ENCODE measurements around the gene ADARB2. TPM values are rescaled to one million over a fixed set of nuclear protein-coding genes. Genes with fewer than 3 reads are reported as not detected.

The ADARB2 gene
- total RNA-seq, 4 donors from 2014 or later = 1.3 to 5.4 (median 1.8) TPM

DNA sequence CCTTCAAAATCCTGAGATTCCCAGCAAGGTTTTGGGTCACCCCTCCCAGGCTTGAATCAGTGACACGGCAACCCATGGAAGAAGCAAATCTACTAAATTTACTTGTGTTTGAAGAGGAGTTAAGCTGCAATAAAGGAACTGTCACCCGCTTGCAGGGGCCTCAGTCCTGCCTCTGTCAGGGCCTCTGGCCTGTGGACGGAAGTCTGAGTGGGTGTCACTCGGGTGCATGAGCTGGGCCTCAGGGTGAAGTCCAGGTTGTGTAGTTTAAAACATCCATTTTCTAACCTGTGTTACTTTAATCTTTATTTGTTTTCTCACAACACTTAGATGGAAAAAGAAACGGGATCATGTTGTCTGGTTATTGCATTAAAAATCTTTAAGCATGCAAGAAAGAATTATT, 234.9 kb downstream of the ADARB2 start:
- TF ChIP-seq POLR2AphosphoS5 (IDR thresholded peaks at IDR 0.05) = no peak
- no peak for TF ChIP-seq EP300 (IDR thresholded peaks at IDR 0.05)
- TF ChIP-seq, protein P1, sequence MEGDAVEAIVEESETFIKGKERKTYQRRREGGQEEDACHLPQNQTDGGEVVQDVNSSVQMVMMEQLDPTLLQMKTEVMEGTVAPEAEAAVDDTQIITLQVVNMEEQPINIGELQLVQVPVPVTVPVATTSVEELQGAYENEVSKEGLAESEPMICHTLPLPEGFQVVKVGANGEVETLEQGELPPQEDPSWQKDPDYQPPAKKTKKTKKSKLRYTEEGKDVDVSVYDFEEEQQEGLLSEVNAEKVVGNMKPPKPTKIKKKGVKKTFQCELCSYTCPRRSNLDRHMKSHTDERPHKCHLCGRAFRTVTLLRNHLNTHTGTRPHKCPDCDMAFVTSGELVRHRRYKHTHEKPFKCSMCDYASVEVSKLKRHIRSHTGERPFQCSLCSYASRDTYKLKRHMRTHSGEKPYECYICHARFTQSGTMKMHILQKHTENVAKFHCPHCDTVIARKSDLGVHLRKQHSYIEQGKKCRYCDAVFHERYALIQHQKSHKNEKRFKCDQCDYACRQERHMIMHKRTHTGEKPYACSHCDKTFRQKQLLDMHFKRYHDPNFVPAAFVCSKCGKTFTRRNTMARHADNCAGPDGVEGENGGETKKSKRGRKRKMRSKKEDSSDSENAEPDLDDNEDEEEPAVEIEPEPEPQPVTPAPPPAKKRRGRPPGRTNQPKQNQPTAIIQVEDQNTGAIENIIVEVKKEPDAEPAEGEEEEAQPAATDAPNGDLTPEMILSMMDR (IDR thresholded peaks at IDR 0.05) = no peak
- TF ChIP-seq POLR2A (IDR thresholded peaks at IDR 0.05) = no peak
- H3K36me3 ChIP-seq = no peaks in the 10 kb centered on the region
- H3K4me1 ChIP-seq = no peaks in the 10 kb centered on the region
- H3K4me3 ChIP-seq = no peak overlapping the region
- H3K27ac ChIP-seq = no peak overlapping the region
- H3K27me3 ChIP-seq = peaks cover 21% of the 10 kb centered on the region
- 68 to 80% methylated on average over 4 of the region's 5 CpGs for WGBS, 2 donors (ENCODE audit: low coverage in 1 of 2)
- H3K9me3 ChIP-seq = no peaks in the 10 kb centered on the region
- ATAC-seq = no peak

DNA sequence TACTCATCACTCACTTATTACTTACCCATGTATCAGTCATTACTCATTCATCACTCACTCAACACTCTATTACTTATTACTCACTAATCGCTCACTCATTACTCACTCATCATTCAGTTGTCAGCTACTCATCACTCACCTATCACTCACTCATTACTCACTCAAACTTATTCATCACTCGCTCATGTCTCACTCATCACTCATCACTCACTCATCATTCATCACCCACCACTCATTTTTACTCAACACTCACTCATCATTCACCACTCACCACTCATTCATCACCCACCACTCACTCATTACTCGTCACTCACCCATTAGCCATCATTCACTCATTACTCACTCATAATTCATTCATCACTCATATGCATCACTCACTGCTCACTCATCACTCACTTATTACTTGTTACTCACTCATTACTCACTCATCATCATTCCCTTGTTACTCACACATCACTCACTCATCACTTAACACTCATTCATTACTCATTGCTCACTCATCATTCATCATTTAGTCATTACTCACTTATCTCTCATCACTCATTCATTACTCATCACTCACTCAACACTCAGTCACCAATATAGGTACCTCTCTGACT, 237.9 kb downstream of the ADARB2 start:
- H3K4me1 ChIP-seq = no peaks in the 10 kb centered on the region
- no peak overlapping the region for H3K27ac ChIP-seq
- TF ChIP-seq, protein P1 (IDR thresholded peaks at IDR 0.05) = no peak
- TF ChIP-seq POLR2AphosphoS5 (IDR thresholded peaks at IDR 0.05) = no peak
- no peak for TF ChIP-seq POLR2A (IDR thresholded peaks at IDR 0.05)
- no peak for TF ChIP-seq EP300 (IDR thresholded peaks at IDR 0.05)
- no peak for ATAC-seq
- no peaks in the 10 kb centered on the region for H3K36me3 ChIP-seq
- no peak overlapping the region for H3K4me3 ChIP-seq
- peaks cover 9% of the 10 kb centered on the region for H3K27me3 ChIP-seq
- 85 to 89% methylated on average over 3 of the region's 3 CpGs for WGBS, 2 donors (ENCODE audit: low coverage in 1 of 2)
- no peaks in the 10 kb centered on the region for H3K9me3 ChIP-seq

GRCh38 chr10:1498746-1499358, 238.5 kb downstream of the ADARB2 start:
- no peak for ATAC-seq
- Histone ChIP-seq H3K4me3 (no peak overlapping the region), H3K9me3 (no peaks in the 10 kb centered on the region), H3K4me1 (no peaks in the 10 kb centered on the region), H3K27ac (no peak overlapping the region), H3K36me3 (no peaks in the 10 kb centered on the region), H3K27me3 (peaks cover 9% of the 10 kb centered on the region)
- 89% methylated on average over 5 of the region's 5 CpGs for WGBS, 2 donors (ENCODE audit: low coverage in 1 of 2)
- TF ChIP-seq, protein P1 (IDR thresholded peaks at IDR 0.05) = no peak
- TF ChIP-seq POLR2A (IDR thresholded peaks at IDR 0.05) (no peak), EP300 (IDR thresholded peaks at IDR 0.05) (no peak), POLR2AphosphoS5 (IDR thresholded peaks at IDR 0.05) (no peak)

DNA sequence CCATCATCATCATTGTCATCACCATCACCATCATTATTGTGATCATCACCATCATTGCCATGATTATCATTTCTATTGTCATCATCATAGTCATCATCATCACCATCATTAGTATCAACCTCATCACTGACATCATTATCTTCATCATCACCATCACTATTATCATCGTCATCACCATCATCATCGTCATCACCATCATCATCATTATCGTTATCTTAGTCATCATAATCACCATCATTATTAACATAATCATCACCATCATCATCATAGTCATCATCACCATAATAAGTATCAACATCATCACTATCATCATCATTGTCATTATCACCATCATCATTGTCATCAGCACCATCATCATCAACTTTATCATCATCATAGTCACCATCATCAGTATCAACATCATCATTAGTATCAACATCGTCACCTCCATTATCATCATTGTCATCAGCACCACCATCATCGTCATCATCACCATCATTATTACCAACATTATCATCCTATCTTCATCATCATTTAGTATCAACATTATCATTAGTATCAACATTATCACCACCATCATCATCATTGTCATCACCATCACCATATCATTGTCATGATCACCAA, 241.3 kb downstream of the ADARB2 start:
- TF ChIP-seq, protein P1 (IDR thresholded peaks at IDR 0.05) = no peak
- TF ChIP-seq POLR2AphosphoS5 (IDR thresholded peaks at IDR 0.05) = no peak
- TF ChIP-seq POLR2A (IDR thresholded peaks at IDR 0.05) = no peak
- TF ChIP-seq EP300 (IDR thresholded peaks at IDR 0.05) = no peak
- H3K4me1 ChIP-seq = no peaks in the 10 kb centered on the region
- no peaks in the 10 kb centered on the region for H3K36me3 ChIP-seq
- no peak for ATAC-seq
- no peak overlapping the region for H3K27ac ChIP-seq
- H3K4me3 ChIP-seq = no peak overlapping the region
- no peaks in the 10 kb centered on the region for H3K9me3 ChIP-seq
- WGBS, 2 donors (ENCODE audit: low coverage in 1 of 2) = 91 to 93% methylated on average over 5 of the region's 5 CpGs
- peaks cover 4% of the 10 kb centered on the region for H3K27me3 ChIP-seq

GRCh38 chr10:1492641-1493040, 244.7 kb downstream of the ADARB2 start:
- H3K27me3 ChIP-seq = no peaks in the 10 kb centered on the region
- 40 to 68% methylated on average over 1 to 6 of the region's 9 CpGs for WGBS, 2 donors (ENCODE audit: low coverage in 1 of 2)
- TF ChIP-seq EP300 (IDR thresholded peaks at IDR 0.05) (no peak), POLR2AphosphoS5 (IDR thresholded peaks at IDR 0.05) (no peak)
- TF ChIP-seq, protein P1 (IDR thresholded peaks at IDR 0.05) = no peak
- no peak overlapping the region for H3K4me3 ChIP-seq
- H3K36me3 ChIP-seq = no peaks in the 10 kb centered on the region
- ATAC-seq = no peak
- no peak overlapping the region for H3K27ac ChIP-seq
- H3K4me1 ChIP-seq = no peaks in the 10 kb centered on the region
- H3K9me3 ChIP-seq = no peaks in the 10 kb centered on the region
